GM19035 (cell line): ENCODE data around the gene CREBBP.

Experiments used
- ATAC-seq: cut with Tn5 transposase; IDR thresholded peaks from one replicate; pipeline ENCODE4 v1.9.1; 2021; ENCODE audit not compliant: unreplicated experiment

Gene CREBBP

GRCh38 chr16:3744018-3744417 is 136.5 kb downstream of the CREBBP start:
- ATAC-seq, result no peak

- no peak for ATAC-seq
Measured at GRCh38 chr16:3740934-3741333, 139.6 kb downstream of the CREBBP start.

- ATAC-seq, result no peak
Measured at GRCh38 chr16:3740186-3740585, 140.3 kb downstream of the CREBBP start.

DNA sequence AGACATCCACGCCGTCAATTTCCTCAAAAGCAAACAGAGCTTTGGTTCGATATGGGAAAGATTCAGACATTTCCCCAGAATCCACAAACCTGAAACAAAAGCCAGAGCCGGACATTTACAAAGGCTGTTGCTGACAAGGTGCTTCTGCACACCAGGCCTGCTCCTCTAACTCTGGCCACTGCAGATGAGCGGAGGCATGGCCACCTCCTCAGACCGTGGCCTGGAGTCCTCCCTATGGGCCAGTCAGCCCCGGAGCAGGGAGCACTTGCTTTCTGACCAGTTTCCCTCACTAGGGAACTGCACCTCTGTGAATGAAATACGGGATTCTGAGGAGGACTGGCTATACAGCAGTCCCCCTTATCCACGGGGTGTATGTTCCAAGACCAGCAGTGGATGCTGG is 140.9 kb downstream of the CREBBP start:
- ATAC-seq, result no peak

- ATAC-seq, result no peak
Measured at GRCh38 chr16:3738541-3738940, 142.0 kb downstream of the CREBBP start.

GRCh38 chr16:3738128-3738527 is 142.4 kb downstream of the CREBBP start:
- ATAC-seq, result no peak

DNA sequence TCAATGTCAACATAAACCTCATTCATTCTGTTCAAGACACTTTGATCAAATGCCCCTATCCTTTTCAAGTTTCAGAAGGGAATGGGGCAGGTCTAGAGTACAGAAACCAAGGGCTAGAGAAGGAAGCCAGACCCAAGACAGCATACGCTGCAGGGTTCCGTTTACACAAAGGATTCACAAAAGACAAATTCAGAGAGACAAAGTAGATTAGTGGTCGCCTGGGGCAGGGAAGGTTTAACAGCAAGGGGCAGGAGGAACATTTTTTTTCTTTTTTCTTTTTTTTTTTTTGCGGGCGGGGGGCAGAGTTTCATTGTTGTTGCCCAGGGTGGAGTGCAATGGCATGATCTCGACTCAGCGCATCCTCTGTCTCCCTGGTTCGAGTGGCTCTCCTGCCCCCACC is 143.3 kb downstream of the CREBBP start:
- ATAC-seq, result no peak

DNA sequence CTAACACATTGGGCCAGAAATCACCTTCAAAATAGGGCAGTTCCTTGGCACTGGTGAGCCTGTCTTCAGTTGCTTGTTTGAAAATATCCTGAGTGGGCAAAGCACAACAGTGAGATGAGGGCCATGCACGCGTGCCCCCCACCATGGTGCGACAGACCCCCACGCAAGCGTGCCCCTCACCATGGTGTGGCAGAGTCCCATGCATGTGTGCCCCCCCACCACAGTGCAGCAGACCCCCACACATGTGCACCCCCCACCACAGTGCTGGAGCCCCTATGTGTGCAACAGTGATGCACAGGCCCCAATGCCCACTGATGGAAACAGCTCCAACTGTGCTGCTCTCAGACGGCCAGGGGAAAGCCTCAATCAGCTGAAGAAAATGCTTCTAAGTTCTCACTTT is 144.4 kb downstream of the CREBBP start:
- ATAC-seq, result no peak

GRCh38 chr16:3735541-3735940 is 145.0 kb downstream of the CREBBP start:
- ATAC-seq, result no peak

DNA sequence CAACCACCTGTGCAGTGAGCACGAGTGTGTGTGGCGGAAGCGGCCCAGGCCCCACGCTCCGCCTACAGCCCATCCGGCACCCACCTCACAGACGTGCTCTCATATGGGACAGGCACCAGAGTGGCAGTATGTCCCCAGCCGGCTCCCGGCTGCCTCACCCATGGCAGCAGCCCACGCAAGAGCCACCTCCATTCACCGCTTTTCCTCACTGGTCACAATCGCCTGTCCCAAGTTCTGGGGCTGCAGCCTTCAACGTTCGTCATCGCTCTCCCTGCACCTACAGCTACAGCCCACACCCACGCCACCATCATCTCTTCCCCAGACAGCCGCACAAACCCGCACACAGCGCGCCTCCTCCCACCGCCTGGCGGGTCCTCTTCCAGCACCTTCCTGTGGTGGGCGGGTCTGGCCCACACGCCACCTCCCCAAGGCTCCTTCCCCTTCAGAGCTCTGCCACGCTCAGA is 145.7 kb downstream of the CREBBP start:
- ATAC-seq, result no peak

GRCh38 chr16:3734084-3734757 is 146.3 kb downstream of the CREBBP start:
- ATAC-seq, result no peak

DNA sequence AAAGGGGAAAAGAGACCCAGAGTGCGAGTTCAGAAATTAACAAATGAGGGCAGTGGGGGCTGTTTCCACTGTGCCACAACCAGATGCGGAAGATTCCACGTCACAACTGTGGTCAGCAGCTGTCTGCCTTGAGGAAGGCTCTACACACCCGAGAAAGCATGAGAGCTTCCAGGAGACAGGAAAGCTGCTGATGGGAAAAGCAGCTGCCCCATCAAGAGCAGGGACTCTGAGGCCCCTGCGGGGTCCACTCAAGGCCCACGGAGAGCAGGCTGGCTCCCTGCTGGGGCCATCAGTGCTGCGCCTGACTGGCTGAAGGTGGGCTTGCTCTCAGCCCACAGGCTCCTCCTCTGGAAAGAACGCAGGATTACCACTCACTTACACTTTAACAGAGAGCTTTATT is 148.3 kb downstream of the CREBBP start:
- no peak for ATAC-seq

DNA sequence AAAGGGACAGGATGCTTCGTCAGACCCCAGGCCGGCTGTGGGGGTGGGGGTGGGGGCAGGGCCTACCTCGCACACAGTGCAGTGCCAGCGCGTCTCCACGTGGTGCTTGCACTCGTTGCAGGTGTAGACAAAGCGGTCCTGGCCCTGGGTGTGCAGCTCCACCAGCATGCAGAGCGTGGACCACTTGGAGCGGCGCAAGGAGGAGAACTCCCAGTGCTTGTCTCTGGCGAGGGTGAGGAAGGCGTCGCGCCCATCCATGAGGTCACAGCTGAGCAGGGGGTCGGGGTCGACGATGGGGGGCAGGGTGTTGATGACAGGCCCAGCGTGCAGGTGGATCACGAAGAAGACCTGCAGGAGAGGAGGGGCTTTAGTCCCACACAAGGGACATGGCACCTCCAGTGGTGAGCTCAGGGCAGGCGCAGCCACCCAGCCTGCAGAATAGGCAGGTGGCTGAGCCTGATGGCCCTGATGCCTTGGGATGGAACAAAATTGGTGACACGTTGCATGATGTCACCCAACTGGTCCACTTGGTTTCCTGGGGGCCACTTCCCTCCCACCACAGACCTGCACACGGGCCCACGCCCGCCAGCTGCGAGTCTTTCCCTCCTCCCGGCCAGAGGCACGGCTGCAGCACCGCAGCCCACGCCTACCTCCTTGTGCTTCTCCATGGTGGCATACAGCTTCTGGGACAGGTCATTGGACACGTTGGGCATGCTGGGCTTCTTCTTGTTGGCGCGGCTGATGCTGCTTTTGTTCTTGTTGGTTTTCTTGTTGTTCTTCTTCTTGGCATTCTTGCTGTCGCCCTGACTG is 149.2 kb downstream of the CREBBP start:
- no peak for ATAC-seq

GRCh38 chr16:3730161-3731125 is 150.1 kb downstream of the CREBBP start:
- no peak for ATAC-seq

DNA sequence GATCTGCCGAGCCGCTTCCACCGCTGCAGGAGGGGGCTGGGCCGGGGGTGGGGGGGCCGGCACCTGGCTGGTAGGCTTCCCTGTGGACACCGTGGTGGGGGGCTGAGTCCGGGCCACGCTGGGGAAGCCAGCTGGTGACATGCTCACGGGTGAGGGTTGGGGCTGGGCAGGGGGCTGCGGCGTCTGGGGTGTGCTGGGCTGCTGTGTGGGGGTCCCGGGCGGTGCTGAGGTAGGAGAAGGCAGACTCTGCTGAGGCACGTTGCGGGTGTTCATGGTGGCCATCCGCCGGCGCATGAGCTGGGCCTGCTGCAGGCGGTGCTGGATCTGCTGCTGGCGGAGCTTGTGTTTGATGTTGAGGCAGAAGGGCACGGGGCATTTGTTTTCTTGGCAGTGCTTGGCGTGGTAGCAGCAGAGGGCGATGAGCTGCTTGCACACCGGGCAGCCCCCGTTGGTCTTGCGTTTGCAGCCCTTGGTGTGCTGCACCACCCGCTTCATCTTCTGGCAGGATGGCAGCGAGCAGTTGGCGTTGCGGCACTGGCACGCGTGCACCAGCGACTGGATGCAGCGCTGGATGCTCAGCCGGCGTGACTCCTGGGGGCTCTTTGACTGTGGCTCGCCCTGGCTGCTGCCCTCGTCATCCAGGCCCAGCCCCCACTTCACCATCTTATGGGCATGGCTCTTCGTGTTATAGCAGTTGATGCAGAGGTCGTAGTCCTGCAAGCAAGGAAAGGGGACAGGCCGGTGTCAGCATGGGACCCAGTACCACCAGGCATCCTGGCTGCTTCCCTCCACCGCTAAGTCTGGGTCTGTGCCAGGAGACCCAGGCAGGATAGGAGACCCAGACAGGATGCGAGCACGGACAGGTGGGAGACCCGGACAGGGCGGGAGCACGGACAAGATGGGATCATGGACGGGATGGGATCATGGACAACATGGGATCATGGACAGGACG is 151.1 kb downstream of the CREBBP start:
- ATAC-seq, result no peak

- ATAC-seq, result no peak
Measured at GRCh38 chr16:3728424-3729160, 151.9 kb downstream of the CREBBP start.

DNA sequence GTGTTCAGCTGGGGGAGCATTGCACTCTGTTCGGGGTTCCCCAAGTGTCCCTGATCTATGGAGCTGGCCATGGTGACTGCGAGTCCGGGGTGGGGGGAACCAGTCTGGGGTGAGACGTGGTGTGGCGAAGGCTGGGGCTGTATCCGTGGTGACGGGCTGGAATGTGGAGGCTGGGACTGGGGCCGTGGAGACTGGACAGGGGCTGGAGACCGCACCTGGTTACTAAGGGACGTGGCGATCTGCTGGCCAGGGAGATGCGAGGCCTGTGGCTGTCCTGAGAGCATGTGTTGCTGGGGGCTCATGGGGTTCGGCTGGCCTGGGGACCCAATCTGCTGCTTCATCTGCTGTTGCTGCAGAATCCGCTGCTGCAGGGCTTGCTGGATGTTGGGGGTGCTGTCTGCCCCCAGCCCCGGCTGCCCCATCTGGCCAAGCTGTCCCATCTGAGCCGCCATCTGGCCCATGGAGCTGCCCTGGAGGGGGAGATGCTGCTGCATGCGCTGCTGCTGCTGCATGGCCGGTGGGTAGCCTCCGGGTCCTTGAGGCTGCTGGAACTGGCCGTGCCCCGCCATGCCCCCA is 152.6 kb downstream of the CREBBP start:
- ATAC-seq, result no peak

GRCh38 chr16:3726021-3726687 is 154.4 kb downstream of the CREBBP start:
- no peak for ATAC-seq

GRCh38 chr16:3725276-3725675 is 155.2 kb downstream of the CREBBP start:
- no peak for ATAC-seq
